Measurements from ENCODE around the gene TADA2A. TPM values are rescaled to one million over a fixed set of nuclear protein-coding genes. Genes with fewer than 3 reads are reported as not detected.

TADA2A gene
- polyA plus RNA-seq, 2 of the 4 experiments (the other 2 are of a cell fraction): 9.9 to 27.1 TPM

GRCh38 chr17:37520174-37520573, 113.5 kb downstream of the TADA2A start:
- POLR2A ChIA-PET: no interaction called here
- no peak for DNase-seq (ENCODE audit: low read depth in 1 of 2, low spot score in 1 of 2)
- no peak overlapping the region for H3K4me2 ChIP-seq
- CTCF ChIA-PET: interaction anchor here (0.9 to 4.3 kb wide), 4 partner anchors 22 to 147 kb away, joined by 3 to 15 read pairs (median 4); no protein-coding TSS in a partner anchor
- no peak for FAIRE-seq
- 90% methylated on average over 8 of the region's 8 CpGs for WGBS (ENCODE audit: missing lambda C conversion rate)
- H3K4me3 ChIP-seq: no peak overlapping the region
- TF ChIP-seq PBX3 (IDR thresholded peaks at IDR 0.05): no peak
- no peak for TF ChIP-seq ATOH8 (CRISPR knock-in tag; IDR thresholded peaks at IDR 0.05; ENCODE audit: low read depth)
- TF ChIP-seq CHD4 (IDR thresholded peaks at IDR 0.05; ENCODE audit: borderline replicate concordance): no peak
- no peak for TF ChIP-seq ZSCAN20 (CRISPR knock-in tag; IDR thresholded peaks at IDR 0.05)
- no peak overlapping the region for H3K27ac ChIP-seq
- H3K9me3 ChIP-seq: no peaks in the 10 kb centered on the region
- H3K4me1 ChIP-seq: no peaks in the 10 kb centered on the region
- peak in 1 of 2 experiments; percentile 32; a peak in 1 of 6 replicates for ATAC-seq

- CTCF ChIA-PET: interaction anchor here (0.6 to 4.3 kb wide), 8 partner anchors 8 to 892 kb away, joined by 3 to 15 read pairs (median 3); no protein-coding TSS in a partner anchor
- no peak overlapping the region for H3K27ac ChIP-seq
- no peak overlapping the region for H3K4me3 ChIP-seq
- no peak for FAIRE-seq
- no peak for ATAC-seq
- POLR2A ChIA-PET: interaction anchor here (0.6 kb wide), 1 partner anchor 117 kb away, joined by 4 read pairs; no protein-coding TSS in a partner anchor
- no peak overlapping the region for H3K4me2 ChIP-seq
- 92% methylated on average over 5 of the region's 5 CpGs for WGBS (ENCODE audit: missing lambda C conversion rate)
- TF ChIP-seq CEBPB (IDR thresholded peaks at IDR 0.05): no peak
- no peak for TF ChIP-seq HDAC2 (IDR thresholded peaks at IDR 0.05)
- TF ChIP-seq, protein P1, sequence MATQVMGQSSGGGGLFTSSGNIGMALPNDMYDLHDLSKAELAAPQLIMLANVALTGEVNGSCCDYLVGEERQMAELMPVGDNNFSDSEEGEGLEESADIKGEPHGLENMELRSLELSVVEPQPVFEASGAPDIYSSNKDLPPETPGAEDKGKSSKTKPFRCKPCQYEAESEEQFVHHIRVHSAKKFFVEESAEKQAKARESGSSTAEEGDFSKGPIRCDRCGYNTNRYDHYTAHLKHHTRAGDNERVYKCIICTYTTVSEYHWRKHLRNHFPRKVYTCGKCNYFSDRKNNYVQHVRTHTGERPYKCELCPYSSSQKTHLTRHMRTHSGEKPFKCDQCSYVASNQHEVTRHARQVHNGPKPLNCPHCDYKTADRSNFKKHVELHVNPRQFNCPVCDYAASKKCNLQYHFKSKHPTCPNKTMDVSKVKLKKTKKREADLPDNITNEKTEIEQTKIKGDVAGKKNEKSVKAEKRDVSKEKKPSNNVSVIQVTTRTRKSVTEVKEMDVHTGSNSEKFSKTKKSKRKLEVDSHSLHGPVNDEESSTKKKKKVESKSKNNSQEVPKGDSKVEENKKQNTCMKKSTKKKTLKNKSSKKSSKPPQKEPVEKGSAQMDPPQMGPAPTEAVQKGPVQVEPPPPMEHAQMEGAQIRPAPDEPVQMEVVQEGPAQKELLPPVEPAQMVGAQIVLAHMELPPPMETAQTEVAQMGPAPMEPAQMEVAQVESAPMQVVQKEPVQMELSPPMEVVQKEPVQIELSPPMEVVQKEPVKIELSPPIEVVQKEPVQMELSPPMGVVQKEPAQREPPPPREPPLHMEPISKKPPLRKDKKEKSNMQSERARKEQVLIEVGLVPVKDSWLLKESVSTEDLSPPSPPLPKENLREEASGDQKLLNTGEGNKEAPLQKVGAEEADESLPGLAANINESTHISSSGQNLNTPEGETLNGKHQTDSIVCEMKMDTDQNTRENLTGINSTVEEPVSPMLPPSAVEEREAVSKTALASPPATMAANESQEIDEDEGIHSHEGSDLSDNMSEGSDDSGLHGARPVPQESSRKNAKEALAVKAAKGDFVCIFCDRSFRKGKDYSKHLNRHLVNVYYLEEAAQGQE (IDR thresholded peaks at IDR 0.05): no peak
- TF ChIP-seq SMC3 (IDR thresholded peaks at IDR 0.05): no peak
- H3K4me1 ChIP-seq: no peaks in the 10 kb centered on the region
- no peaks in the 10 kb centered on the region for H3K9me3 ChIP-seq
- DNase-seq (ENCODE audit: low read depth in 1 of 2, low spot score in 1 of 2): no peak
Observed at GRCh38 chr17:37521821-37522220, 115.1 kb downstream of the TADA2A start.

DNA sequence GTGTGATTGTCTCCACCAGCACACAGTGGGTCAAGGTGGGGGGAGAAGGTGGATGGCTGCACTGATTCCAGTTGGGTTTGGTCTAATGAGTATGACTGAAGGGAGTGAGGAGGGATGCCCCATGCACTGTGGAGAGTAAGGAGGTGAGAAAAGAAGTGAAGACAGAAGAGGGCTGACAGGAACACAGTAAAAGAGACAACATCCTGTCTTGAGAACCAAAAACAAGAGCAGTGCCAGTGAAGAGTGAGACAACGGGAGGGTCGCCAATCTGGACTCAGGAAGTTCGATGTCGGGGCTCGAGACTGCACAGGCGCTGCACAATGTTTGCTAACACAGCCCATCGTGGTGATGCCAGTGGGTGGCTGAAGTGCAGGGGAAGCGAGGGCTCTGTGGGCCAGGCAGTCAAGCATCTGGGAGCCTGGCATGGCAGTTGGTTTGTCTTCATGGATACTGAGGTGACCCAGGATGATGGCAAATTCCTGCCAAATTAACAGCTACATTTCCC, 117.1 kb downstream of the TADA2A start:
- H3K27ac ChIP-seq: no peak overlapping the region
- FAIRE-seq: no peak
- POLR2A ChIA-PET: no interaction called here
- no peak for DNase-seq (ENCODE audit: low read depth in 1 of 2, low spot score in 1 of 2)
- TF ChIP-seq POLR2A (IDR thresholded peaks at IDR 0.05; ENCODE audit: low read length): no peak
- TF ChIP-seq MYC (IDR thresholded peaks at IDR 0.05; ENCODE audit: borderline replicate concordance, low read length): no peak
- TF ChIP-seq EHF (CRISPR knock-in tag; IDR thresholded peaks at IDR 0.05): no peak
- no peak for TF ChIP-seq EP300 (IDR thresholded peaks at IDR 0.05)
- TF ChIP-seq RCOR1 (IDR thresholded peaks at IDR 0.05; ENCODE audit: low read depth, low read length): no peak
- TF ChIP-seq ATOH8 (CRISPR knock-in tag; IDR thresholded peaks at IDR 0.05; ENCODE audit: low read depth): no peak
- TF ChIP-seq CTCF (IDR thresholded peaks at IDR 0.05): no peak
- H3K4me1 ChIP-seq: no peaks in the 10 kb centered on the region
- no peaks in the 10 kb centered on the region for H3K9me3 ChIP-seq
- WGBS (ENCODE audit: missing lambda C conversion rate): 90% methylated on average over 8 of the region's 8 CpGs
- no peak overlapping the region for H3K4me2 ChIP-seq
- CTCF ChIA-PET: interaction anchor here (1.2 to 5.8 kb wide), 4 partner anchors 18 to 150 kb away, joined by 3 to 32 read pairs (median 4); no protein-coding TSS in a partner anchor
- no peak overlapping the region for H3K4me3 ChIP-seq
- ATAC-seq: no peak
